ELR (cell line): ENCODE measurements around the gene CAMTA2.
"Not testable (repeated sequence)": the region's sequence is repeated elsewhere in the genome, so short reads cannot be mapped to it uniquely, and the experiment has no call there.

ENCODE experiments used
- DNase-seq: peaks from one replicate; pipeline ENCODE4 v3.0.0-alpha.2; 2015; ENCODE audit warnings: low read depth

CAMTA2 gene, protein sequence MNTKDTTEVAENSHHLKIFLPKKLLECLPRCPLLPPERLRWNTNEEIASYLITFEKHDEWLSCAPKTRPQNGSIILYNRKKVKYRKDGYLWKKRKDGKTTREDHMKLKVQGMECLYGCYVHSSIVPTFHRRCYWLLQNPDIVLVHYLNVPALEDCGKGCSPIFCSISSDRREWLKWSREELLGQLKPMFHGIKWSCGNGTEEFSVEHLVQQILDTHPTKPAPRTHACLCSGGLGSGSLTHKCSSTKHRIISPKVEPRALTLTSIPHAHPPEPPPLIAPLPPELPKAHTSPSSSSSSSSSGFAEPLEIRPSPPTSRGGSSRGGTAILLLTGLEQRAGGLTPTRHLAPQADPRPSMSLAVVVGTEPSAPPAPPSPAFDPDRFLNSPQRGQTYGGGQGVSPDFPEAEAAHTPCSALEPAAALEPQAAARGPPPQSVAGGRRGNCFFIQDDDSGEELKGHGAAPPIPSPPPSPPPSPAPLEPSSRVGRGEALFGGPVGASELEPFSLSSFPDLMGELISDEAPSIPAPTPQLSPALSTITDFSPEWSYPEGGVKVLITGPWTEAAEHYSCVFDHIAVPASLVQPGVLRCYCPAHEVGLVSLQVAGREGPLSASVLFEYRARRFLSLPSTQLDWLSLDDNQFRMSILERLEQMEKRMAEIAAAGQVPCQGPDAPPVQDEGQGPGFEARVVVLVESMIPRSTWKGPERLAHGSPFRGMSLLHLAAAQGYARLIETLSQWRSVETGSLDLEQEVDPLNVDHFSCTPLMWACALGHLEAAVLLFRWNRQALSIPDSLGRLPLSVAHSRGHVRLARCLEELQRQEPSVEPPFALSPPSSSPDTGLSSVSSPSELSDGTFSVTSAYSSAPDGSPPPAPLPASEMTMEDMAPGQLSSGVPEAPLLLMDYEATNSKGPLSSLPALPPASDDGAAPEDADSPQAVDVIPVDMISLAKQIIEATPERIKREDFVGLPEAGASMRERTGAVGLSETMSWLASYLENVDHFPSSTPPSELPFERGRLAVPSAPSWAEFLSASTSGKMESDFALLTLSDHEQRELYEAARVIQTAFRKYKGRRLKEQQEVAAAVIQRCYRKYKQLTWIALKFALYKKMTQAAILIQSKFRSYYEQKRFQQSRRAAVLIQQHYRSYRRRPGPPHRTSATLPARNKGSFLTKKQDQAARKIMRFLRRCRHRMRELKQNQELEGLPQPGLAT

GRCh38 chr17:4986951-4987766 is at the start of gene CAMTA2:
TSS of gene CAMTA2 (minus strand) at chr17:4987675. CDS start at chr17:4986222, 1,453 bp downstream.
- DNase-seq = peak; percentile 79

DNA sequence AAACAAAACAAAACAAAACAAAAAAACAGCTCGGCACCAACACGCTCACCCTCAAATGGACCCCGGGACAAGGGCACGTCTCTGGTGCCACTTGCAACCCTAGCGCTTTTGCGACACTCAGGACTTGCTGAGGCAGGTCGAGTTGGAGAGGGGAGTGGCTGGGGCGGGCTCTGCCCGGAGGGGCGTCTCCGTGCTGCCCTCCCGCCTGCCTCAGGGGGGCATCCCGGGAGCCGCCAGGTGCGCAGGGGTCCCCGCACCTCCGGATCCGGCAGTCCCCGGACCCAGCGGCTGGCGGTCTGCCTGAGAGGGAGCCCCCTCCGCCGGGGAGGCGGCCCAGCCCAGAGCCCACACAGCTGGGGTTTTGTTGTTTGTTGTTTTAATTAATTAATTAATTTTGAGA is 47.8 kb upstream of the CAMTA2 start, which contains the start of gene SLC52A1:
Gene SLC52A1, minus strand, starts transcription at position 112 of the 400 bp plus-strand sequence. CDS start 820 bp downstream, outside the sequence.
- peak; percentile 27 for DNase-seq

DNA sequence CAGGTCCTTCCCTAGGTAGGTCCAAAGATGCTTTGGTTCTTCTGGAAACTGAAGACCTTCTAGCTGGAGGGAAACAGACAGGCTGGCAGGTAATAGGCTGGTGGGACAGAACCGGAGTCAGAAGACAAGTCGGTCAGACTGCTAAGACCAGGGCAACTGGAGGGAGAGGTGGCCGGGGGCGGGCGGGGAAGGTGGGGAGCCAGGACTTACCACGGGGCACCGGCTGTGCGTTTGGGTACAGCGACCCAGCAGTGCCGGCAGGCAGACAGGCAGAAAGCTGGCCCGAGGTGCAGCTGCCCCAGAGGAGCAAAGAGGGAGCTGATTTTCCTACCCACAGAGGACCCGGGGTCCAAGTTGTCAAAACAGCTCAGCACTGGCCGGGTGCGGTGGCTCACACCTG is 47.2 kb upstream of the CAMTA2 start:
- no peak for DNase-seq

- no peak for DNase-seq
Observed at GRCh38 chr17:5034063-5034462, 46.6 kb upstream of the CAMTA2 start.

GRCh38 chr17:5033352-5034015 is 46.0 kb upstream of the CAMTA2 start:
- DNase-seq = no peak

DNA sequence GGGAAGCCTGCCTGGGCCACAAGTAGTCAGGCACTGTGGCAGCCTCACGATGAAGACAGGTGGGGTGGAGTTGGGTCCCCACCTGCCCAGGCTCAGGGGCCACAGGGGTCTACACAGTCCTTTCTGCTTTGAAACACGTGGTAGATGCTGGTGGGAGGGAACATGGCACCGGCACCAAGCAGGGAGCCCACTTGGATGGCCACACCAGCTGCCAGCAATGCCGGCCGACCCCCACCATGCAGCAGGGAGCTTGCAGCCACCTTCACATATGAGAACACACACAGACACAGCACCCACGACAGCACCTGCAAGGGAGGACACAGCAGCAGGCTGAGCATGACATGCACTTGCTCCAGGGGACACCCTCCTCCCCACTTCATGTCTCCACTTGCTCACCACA is 45.4 kb upstream of the CAMTA2 start:
- no peak for DNase-seq

DNA sequence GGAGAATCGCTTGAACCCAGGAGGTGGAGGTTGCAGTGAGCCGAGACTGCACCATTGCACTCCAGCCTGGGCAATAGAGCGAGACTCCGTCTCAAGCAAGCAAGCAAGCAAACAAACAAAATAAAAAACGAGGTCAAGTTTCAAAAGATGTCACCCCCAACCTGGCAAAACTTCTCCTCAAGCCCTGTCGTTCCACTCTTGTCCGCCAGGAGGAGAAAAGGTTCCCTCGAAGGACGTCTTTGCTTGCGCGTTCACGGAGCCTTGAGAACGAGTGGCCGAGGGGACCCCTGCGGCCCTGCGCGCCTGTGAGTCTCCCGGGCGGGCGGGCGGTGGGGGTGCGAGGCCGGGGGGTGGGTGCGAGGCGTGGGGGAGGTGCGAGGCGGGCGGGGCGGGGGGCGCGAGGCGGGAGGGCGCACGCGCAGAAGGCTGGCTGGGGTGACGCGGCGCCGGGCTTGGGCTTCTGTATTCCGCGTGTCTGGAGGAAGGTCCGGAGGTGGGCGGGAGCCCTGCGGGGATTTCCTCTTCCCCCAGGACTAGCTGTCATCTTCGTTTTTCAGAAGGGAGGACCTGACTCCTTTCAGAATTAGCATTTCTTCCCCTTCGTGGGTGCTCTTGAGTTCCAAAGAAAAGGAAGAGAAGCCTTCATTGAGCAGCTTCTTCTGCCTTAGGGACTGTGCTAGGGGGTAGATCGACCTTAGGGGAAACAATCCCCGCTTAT is 44.0 kb upstream of the CAMTA2 start:
- DNase-seq = peak; percentile 87

- not testable (repeated sequence) for DNase-seq
Observed at GRCh38 chr17:5030168-5030567, 42.7 kb upstream of the CAMTA2 start.

GRCh38 chr17:5027916-5028315 is 40.4 kb upstream of the CAMTA2 start:
- no peak for DNase-seq

DNA sequence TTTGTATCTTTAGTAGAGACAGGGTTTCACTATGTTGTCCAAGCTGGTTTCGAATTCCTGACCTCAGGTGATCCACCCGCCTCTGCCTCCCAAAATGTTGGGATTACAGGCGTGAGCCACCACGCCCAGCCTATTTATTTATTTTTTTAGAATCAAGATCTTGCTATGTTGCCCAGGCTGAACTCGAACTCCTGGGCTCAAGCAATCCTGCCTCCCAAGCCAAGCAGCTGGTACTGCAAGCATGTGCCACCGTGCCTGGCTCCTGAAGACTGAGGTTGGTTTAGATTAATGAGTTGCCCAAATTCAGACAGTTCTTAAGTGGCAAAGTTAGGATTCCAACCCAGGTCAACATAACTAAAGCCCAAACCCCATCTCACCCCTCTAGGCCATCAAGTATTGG is 39.8 kb upstream of the CAMTA2 start:
- DNase-seq = no peak

GRCh38 chr17:5024604-5025003 is 37.1 kb upstream of the CAMTA2 start:
- DNase-seq = no peak

- DNase-seq = no peak
Observed at GRCh38 chr17:5023588-5024147, 36.2 kb upstream of the CAMTA2 start.

- DNase-seq = no peak
Observed at GRCh38 chr17:5022171-5022711, 34.8 kb upstream of the CAMTA2 start.

- DNase-seq = no peak
Observed at GRCh38 chr17:5020502-5021023, 33.1 kb upstream of the CAMTA2 start.

GRCh38 chr17:5019475-5019956 is 32.0 kb upstream of the CAMTA2 start:
- peak; percentile 58 for DNase-seq

DNA sequence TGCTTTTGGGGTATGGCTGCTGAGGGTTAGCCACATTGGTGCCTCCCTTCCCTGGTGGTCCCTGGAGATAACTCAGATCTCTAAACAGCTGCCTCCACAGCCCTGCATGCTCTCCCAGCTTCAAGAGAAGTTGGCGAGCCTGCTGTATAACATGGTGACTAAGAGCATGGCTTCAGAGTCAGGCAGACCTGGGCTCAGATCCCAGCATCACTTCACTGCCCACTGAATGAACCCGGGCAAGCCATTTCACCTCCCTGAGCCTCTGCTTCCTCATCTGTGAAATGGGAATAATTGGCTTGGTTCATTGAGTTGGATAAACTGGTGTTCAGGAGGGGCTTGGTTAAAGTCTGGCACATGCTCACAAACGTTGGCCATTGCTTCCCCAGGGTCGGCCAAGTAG is 26.9 kb upstream of the CAMTA2 start:
- no peak for DNase-seq

- peak; percentile 87 for DNase-seq
Observed at GRCh38 chr17:5011928-5012327, 24.5 kb upstream of the CAMTA2 start.

DNA sequence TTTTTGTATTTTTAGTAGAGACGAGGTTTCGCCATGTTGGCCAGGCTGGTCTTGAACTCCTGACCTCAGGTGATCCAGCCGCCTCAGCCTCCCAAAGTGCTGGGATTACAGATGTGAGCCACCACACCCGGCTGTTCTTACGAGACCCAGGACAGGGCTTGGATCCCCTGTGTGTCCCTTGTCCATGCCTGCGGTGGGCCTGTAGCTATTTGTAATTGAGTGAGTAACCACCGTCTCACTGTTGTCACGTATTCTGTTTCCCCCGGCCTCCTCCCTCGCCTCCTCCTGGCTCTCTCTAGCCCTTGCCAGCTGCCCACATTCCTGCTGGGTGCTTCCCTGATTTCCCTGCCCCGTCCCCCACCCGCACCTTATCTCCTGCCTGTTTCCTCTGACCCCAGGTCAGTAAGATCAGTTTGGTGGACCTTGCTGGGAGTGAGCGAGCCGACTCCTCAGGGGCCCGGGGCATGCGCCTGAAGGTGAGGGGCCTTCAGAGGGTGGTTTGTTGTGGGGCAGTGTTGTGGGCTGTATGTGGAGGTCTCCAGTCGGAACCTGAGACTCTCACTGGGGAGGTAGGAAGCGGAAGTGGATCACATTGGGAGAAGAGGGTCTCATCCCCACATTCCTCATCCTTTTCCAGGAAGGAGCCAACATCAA is 15.9 kb upstream of the CAMTA2 start:
- no peak for DNase-seq
